HEK293 (cell line): ENCODE results near the gene SEPTIN5.

ENCODE experiments used
- CTCF ChIA-PET: fragments of 350-600 bp; formaldehyde crosslinking; extraction: SDS; loops from one replicate; lab custom pipeline; 2021; ENCODE audit warnings: antibody characterized with exemption; lab: Yijun Ruan, JAX
- POLR2A ChIA-PET: fragments of 300-600 bp; formaldehyde crosslinking; extraction: SDS; loops from one replicate; lab custom pipeline; 2020; ENCODE audit warnings: antibody characterized with exemption, inconsistent platforms; lab: Yijun Ruan, JAX
- H3K27ac ChIP-seq: fragments of 200-500 bp; sonication (Bioruptor generic); 2 replicates; pipeline ENCODE4 v1.5.1; 2014; ENCODE audit warnings: low read depth, low read length, control low read depth, inconsistent platforms; ENCODE audit errors: extremely low read depth
- H3K36me3 ChIP-seq, 2 experiments: fragments of 200-500 bp in 1 of 2; sonication (Bioruptor generic) in 1 of 2; 1 replicate in 1 of 2; 2 replicates in 1 of 2; pipeline ENCODE4 v1.5.1; 2014 to 2017; ENCODE audit warnings: inconsistent platforms in 2 of 2, low read length in 2 of 2; ENCODE audit not compliant: control insufficient read depth in 2 of 2, insufficient read depth in 1 of 2
- H3K4me1 ChIP-seq: fragments of 200-500 bp; sonication (Bioruptor generic); 2 replicates; pipeline ENCODE4 v1.5.1; 2014; ENCODE audit warnings: mild to moderate bottlenecking, low read length, inconsistent platforms; ENCODE audit not compliant: control insufficient read depth, insufficient read depth
- H3K4me3 ChIP-seq: 2 replicates; pipeline ENCODE4 v1.5.1; 2011; ENCODE audit warnings: low read depth, mild to moderate bottlenecking, control low read depth, low read length, moderate library complexity
- H3K9me3 ChIP-seq: fragments of 200-500 bp; sonication (Bioruptor generic); 2 replicates; pipeline ENCODE4 v1.5.1; 2014; ENCODE audit warnings: low read depth, low read length, inconsistent platforms; ENCODE audit not compliant: control insufficient read depth, insufficient read depth
- MEIS1 ChIP-seq: sonication (generic); formaldehyde crosslinking; IDR thresholded peaks from 2 replicates; pipeline ENCODE4 v1.8.1; 2022; ENCODE audit warnings: missing genetic modification reagents, mild to moderate bottlenecking, borderline replicate concordance
- SCRT2 ChIP-seq: fragments of 450-650 bp; formaldehyde crosslinking; IDR thresholded peaks from 2 replicates; pipeline ENCODE4 v1.5.1; 2016; ENCODE audit warnings: missing biosample characterization, missing genetic modification characterization
- WT1 ChIP-seq: fragments of 450-650 bp; formaldehyde crosslinking; IDR thresholded peaks from 2 replicates; pipeline ENCODE4 v1.5.1; 2016; ENCODE audit warnings: missing biosample characterization, missing genetic modification characterization
- ZBTB1 ChIP-seq: fragments of 450-650 bp; formaldehyde crosslinking; IDR thresholded peaks from 2 replicates; pipeline ENCODE4 v1.5.1; 2016; ENCODE audit warnings: missing biosample characterization, missing genetic modification characterization
- ZBTB20 ChIP-seq: fragments of 450-650 bp; formaldehyde crosslinking; IDR thresholded peaks from 2 replicates; pipeline ENCODE4 v1.5.1; 2016; ENCODE audit warnings: missing biosample characterization, missing genetic modification characterization
- ZBTB48 ChIP-seq: fragments of 450-650 bp; formaldehyde crosslinking; IDR thresholded peaks from 2 replicates; pipeline ENCODE4 v1.5.1; 2016; ENCODE audit warnings: missing biosample characterization, missing genetic modification characterization
- ZIC2 ChIP-seq: fragments of 450-650 bp; formaldehyde crosslinking; IDR thresholded peaks from 2 replicates; pipeline ENCODE4 v1.5.1; 2016; ENCODE audit warnings: missing biosample characterization, missing genetic modification characterization
- ZNF112 ChIP-seq: fragments of 450-650 bp; formaldehyde crosslinking; IDR thresholded peaks from 2 replicates; pipeline ENCODE4 v1.5.0; 2017; ENCODE audit warnings: missing biosample characterization, missing genetic modification characterization
- ZNF335 ChIP-seq: fragments of 450-650 bp; formaldehyde crosslinking; conservative IDR thresholded peaks from 2 replicates; pipeline ENCODE4 v1.5.1; 2016; ENCODE audit warnings: missing biosample characterization, missing genetic modification characterization
- TF ChIP-seq, protein P1 (sequence below): fragments of 450-650 bp; formaldehyde crosslinking; conservative IDR thresholded peaks from 2 replicates; pipeline ENCODE4 v1.5.1; 2016; ENCODE audit warnings: low read depth, missing biosample characterization, missing genetic modification characterization
- TF ChIP-seq, protein P2 (sequence below): fragments of 450-650 bp; formaldehyde crosslinking; IDR thresholded peaks from 2 replicates; pipeline ENCODE4 v1.5.1; 2016; ENCODE audit warnings: missing biosample characterization, missing genetic modification characterization
- TF ChIP-seq, protein P3 (sequence below): fragments of 450-650 bp; formaldehyde crosslinking; IDR thresholded peaks from 2 replicates; pipeline ENCODE4 v1.5.1; 2016; ENCODE audit warnings: missing biosample characterization, missing genetic modification characterization, low read depth
- TF ChIP-seq, protein P4 (sequence below): fragments of 450-650 bp; formaldehyde crosslinking; IDR thresholded peaks from 2 replicates; pipeline ENCODE4 v1.5.1; 2016; ENCODE audit warnings: missing biosample characterization, missing genetic modification characterization

The SEPTIN5 gene

GRCh38 chr22:19710769-19711106, 3.6 kb upstream of the SEPTIN5 start:
- ChIA-PET CTCF (interaction anchor here (0.6 kb wide), 2 partner anchors 31 to 104 kb away, joined by 3 to 4 read pairs; no protein-coding TSS in a partner anchor), POLR2A (interaction anchor here (0.7 kb wide), 1 partner anchor 582 kb away, joined by 3 read pairs; no protein-coding TSS in a partner anchor)

GRCh38 chr22:19713245-19713644, 1.1 kb upstream of the SEPTIN5 start:
- no peak for TF ChIP-seq ZBTB20 (tag by site-specific recombination)
- TF ChIP-seq ZNF335 (tag by site-specific recombination): no peak
- no peak overlapping the region for H3K27ac ChIP-seq
- POLR2A ChIA-PET: no interaction called here
- no peaks in the 10 kb centered on the region; the same call in 1 of the 2 replicates for H3K4me1 ChIP-seq
- no peaks in the 10 kb centered on the region for H3K9me3 ChIP-seq
- CTCF ChIA-PET: interaction anchor here (1.2 kb wide), 1 partner anchor 33 kb away, joined by 5 read pairs; no protein-coding TSS in a partner anchor
- no peaks in the 10 kb centered on the region for H3K36me3 ChIP-seq
- no peak overlapping the region for H3K4me3 ChIP-seq

More at GRCh38 chr22:19710769-19711106, 3.6 kb upstream of the SEPTIN5 start:
- Histone ChIP-seq H3K27ac (no peak overlapping the region), H3K4me1 (no peaks in the 10 kb centered on the region), H3K9me3 (no peaks in the 10 kb centered on the region), H3K4me3 (no peak overlapping the region), H3K36me3 (no peaks in the 10 kb centered on the region)
- TF ChIP-seq, protein P1, sequence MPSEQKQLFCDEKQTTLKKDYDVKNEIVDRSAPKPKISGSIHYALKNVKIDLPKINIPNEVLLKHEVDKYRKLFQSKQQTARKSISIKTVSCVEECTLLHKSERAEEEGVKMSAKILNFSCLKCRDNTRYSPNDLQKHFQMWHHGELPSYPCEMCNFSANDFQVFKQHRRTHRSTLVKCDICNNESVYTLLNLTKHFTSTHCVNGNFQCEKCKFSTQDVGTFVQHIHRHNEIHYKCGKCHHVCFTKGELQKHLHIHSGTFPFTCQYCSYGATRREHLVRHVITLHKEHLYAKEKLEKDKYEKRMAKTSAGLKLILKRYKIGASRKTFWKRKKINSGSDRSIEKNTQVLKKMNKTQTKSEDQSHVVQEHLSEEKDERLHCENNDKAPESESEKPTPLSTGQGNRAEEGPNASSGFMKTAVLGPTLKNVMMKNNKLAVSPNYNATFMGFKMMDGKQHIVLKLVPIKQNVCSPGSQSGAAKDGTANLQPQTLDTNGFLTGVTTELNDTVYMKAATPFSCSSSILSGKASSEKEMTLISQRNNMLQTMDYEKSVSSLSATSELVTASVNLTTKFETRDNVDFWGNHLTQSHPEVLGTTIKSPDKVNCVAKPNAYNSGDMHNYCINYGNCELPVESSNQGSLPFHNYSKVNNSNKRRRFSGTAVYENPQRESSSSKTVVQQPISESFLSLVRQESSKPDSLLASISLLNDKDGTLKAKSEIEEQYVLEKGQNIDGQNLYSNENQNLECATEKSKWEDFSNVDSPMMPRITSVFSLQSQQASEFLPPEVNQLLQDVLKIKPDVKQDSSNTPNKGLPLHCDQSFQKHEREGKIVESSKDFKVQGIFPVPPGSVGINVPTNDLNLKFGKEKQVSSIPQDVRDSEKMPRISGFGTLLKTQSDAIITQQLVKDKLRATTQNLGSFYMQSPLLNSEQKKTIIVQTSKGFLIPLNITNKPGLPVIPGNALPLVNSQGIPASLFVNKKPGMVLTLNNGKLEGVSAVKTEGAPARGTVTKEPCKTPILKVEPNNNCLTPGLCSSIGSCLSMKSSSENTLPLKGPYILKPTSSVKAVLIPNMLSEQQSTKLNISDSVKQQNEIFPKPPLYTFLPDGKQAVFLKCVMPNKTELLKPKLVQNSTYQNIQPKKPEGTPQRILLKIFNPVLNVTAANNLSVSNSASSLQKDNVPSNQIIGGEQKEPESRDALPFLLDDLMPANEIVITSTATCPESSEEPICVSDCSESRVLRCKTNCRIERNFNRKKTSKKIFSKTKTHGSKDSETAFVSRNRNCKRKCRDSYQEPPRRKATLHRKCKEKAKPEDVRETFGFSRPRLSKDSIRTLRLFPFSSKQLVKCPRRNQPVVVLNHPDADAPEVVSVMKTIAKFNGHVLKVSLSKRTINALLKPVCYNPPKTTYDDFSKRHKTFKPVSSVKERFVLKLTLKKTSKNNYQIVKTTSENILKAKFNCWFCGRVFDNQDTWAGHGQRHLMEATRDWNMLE (tag by site-specific recombination): no peak
- no peak for TF ChIP-seq MEIS1 (CRISPR knock-in tag)
- TF ChIP-seq SCRT2 (tag by site-specific recombination): no peak
- TF ChIP-seq ZIC2 (tag by site-specific recombination): no peak
- TF ChIP-seq ZBTB48 (tag by site-specific recombination): no peak
- TF ChIP-seq ZBTB1: no peak
- TF ChIP-seq, protein P2, sequence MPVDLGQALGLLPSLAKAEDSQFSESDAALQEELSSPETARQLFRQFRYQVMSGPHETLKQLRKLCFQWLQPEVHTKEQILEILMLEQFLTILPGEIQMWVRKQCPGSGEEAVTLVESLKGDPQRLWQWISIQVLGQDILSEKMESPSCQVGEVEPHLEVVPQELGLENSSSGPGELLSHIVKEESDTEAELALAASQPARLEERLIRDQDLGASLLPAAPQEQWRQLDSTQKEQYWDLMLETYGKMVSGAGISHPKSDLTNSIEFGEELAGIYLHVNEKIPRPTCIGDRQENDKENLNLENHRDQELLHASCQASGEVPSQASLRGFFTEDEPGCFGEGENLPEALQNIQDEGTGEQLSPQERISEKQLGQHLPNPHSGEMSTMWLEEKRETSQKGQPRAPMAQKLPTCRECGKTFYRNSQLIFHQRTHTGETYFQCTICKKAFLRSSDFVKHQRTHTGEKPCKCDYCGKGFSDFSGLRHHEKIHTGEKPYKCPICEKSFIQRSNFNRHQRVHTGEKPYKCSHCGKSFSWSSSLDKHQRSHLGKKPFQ: no peak
- no peak for TF ChIP-seq WT1 (tag by site-specific recombination)
- TF ChIP-seq, protein P3, sequence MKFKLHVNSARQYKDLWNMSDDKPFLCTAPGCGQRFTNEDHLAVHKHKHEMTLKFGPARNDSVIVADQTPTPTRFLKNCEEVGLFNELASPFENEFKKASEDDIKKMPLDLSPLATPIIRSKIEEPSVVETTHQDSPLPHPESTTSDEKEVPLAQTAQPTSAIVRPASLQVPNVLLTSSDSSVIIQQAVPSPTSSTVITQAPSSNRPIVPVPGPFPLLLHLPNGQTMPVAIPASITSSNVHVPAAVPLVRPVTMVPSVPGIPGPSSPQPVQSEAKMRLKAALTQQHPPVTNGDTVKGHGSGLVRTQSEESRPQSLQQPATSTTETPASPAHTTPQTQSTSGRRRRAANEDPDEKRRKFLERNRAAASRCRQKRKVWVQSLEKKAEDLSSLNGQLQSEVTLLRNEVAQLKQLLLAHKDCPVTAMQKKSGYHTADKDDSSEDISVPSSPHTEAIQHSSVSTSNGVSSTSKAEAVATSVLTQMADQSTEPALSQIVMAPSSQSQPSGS: no peak
- TF ChIP-seq ZNF112: no peak
- TF ChIP-seq, protein P4, sequence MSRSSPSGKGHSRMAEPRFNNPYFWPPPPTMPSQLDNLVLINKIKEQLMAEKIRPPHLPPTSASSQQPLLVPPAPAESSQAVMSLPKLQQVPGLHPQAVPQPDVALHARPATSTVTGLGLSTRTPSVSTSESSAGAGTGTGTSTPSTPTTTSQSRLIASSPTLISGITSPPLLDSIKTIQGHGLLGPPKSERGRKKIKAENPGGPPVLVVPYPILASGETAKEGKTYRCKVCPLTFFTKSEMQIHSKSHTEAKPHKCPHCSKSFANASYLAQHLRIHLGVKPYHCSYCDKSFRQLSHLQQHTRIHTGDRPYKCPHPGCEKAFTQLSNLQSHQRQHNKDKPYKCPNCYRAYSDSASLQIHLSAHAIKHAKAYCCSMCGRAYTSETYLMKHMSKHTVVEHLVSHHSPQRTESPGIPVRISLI (tag by site-specific recombination): no peak
